ENCODE data around the gene ZNF487. TPM values are rescaled to one million over a fixed set of nuclear protein-coding genes. Genes with fewer than 3 reads are reported as not detected.

ZNF487 gene
- total RNA-seq (2021; ENCODE audit: unreplicated experiment) (7.6 TPM), Bru-seq, nascent RNA (percentile 61 among the genes with signal in this experiment), BruChase-seq, experiment 1, labeled RNA remaining after a 2-hour chase (percentile 66 among the genes with signal in this experiment), BruChase-seq, experiment 2, labeled RNA remaining after a 6-hour chase (percentile 66 among the genes with signal in this experiment)
- polyA plus RNA-seq (2012; ENCODE audit: insufficient read length), result 6.6 TPM
- long read RNA-seq, partial matches to known transcripts, result 0 of 8 reads
- long read RNA-seq, other reads (novel, unspliced or antisense), result 4 of 8 reads

DNA sequence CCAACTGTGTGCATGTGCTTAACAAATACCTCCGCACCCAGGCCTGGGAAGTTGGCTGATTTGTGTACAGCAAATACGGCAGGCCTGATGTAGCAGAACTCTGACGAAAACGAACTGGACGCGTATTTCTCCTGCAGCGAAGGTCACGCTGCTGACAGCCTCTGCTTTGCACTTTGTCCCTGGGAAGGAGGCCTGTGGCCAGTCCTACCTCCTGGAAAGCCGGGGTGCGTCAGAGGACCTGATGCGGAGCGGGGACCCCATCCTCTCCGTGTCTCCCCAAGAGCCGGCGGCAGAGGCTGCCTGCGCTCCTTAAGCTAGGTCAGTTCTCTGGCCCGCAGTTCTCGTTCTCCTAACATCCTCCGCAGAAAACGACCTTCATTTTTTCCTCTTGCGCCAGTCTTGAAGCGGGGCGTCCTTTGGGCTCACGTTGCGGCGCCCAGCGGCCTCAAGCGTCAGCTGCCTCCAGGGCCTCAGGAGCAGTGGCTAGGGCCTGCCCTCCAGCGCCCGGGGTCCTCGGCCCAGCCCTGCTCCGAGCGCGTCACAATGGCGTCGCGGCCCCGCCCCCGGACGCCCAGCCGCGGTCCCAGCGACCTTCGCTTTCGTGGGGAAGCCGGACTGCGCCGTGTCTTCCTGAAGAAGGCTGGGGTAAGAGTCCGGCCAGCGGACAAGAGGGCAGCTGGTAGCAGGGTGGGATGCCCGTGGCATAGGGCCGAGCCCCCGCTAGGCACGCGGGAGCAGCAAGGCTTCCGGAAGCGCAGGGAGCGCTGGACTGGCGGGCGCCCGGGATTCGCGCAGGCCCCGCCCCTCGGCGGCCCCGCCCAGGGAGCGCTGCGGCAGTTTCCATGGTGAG is at the start of gene ZNF487:
ZNF487 (plus strand) TSS at position 821 of the 850 bp plus-strand sequence. CDS start 38,703 bp downstream, outside the sequence.
- H3K27ac ChIP-seq (ENCODE audit: low read length), result peak within 1 kb of the TSS; percentile 78
- TF ChIP-seq POLR2AphosphoS5 (IDR thresholded peaks at IDR 0.05; ENCODE audit: low read depth, low read length) (peak; percentile 76), REST (IDR thresholded peaks at IDR 0.05; ENCODE audit: insufficient read depth in 1 of 2, low read depth in 2 of 2, low read length in 1 of 2) (0 out of 4 replicates have a peak, but pooled peaks of 1 of the 2 experiments have one; percentile 55), SIN3A (IDR thresholded peaks at IDR 0.05; ENCODE audit: borderline replicate concordance, insufficient read depth, low read depth, low read length) (peak; percentile 51; the same call in 1 of the 2 replicates), TCF7L2 (IDR thresholded peaks at IDR 0.05; ENCODE audit: low read depth, low read length) (no peak)
- TF ChIP-seq, protein P1, sequence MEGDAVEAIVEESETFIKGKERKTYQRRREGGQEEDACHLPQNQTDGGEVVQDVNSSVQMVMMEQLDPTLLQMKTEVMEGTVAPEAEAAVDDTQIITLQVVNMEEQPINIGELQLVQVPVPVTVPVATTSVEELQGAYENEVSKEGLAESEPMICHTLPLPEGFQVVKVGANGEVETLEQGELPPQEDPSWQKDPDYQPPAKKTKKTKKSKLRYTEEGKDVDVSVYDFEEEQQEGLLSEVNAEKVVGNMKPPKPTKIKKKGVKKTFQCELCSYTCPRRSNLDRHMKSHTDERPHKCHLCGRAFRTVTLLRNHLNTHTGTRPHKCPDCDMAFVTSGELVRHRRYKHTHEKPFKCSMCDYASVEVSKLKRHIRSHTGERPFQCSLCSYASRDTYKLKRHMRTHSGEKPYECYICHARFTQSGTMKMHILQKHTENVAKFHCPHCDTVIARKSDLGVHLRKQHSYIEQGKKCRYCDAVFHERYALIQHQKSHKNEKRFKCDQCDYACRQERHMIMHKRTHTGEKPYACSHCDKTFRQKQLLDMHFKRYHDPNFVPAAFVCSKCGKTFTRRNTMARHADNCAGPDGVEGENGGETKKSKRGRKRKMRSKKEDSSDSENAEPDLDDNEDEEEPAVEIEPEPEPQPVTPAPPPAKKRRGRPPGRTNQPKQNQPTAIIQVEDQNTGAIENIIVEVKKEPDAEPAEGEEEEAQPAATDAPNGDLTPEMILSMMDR (IDR thresholded peaks at IDR 0.05), result no peak
- POLR2A ChIA-PET, result interaction anchor here (0.6 to 1.2 kb wide), 5 partner anchors 17 to 290 kb away, joined by 3 to 20 read pairs (median 6); no protein-coding TSS in a partner anchor
- H3K36me3 ChIP-seq (ENCODE audit: control insufficient read depth, insufficient read depth, low read length), result no peaks in the 10 kb centered on the region
- CTCF ChIA-PET, result interaction anchor here (0.6 to 0.7 kb wide), 2 partner anchors 9 to 231 kb away, joined by 3 to 6 read pairs; no protein-coding TSS in a partner anchor
- no peaks in the 10 kb centered on the region for H3K9me3 ChIP-seq (ENCODE audit: control insufficient read depth, insufficient read depth, low read depth, low read length)
- peak; percentile 97 for ATAC-seq
- in situ Hi-C loops (cut with HindIII; ENCODE audit: low pct_unique_long_range_greater_than_20kb, low sequenced_read_pairs), result no loop called here
- no peaks in the 10 kb centered on the region for H3K27me3 ChIP-seq (ENCODE audit: control insufficient read depth, insufficient read depth, low read length)
- intact Hi-C loops (cut with micrococcal nuclease; ENCODE audit: unreplicated experiment), result no loop called here
- peak within 1 kb of the TSS; percentile 56 to 83 for H3K4me3 ChIP-seq (ENCODE audit: low read depth in 2 of 2, low read length in 2 of 2)
- TSS peak; percentile 99 for BruUV-seq (replicated peaks)
- DNase-seq (ENCODE audit: low read depth, low spot score), result peak; percentile 50
- H3K4me1 ChIP-seq (ENCODE audit: control insufficient read depth, insufficient read depth, low read length), result 0 out of 2 replicates have a peak, but pooled peaks cover 3% of the 10 kb centered on the region

GRCh38 chr10:43387678-43388032 is 49.3 kb upstream of the ZNF487 start:
- Histone ChIP-seq H3K4me3 (ENCODE audit: low read depth in 2 of 2, low read length in 2 of 2) (no peak overlapping the region), H3K36me3 (ENCODE audit: control insufficient read depth, insufficient read depth, low read length) (peaks cover 55% of the 10 kb centered on the region), H3K9me3 (ENCODE audit: control insufficient read depth, insufficient read depth, low read depth, low read length) (no peaks in the 10 kb centered on the region), H3K4me1 (ENCODE audit: control insufficient read depth, insufficient read depth, low read length) (peaks cover 11% of the 10 kb centered on the region), H3K27ac (ENCODE audit: low read length) (no peak overlapping the region), H3K27me3 (ENCODE audit: control insufficient read depth, insufficient read depth, low read length) (no peaks in the 10 kb centered on the region)
- in situ Hi-C loops (cut with HindIII; ENCODE audit: low pct_unique_long_range_greater_than_20kb, low sequenced_read_pairs), result no loop called here
- BruUV-seq (replicated peaks), result no TSS peak
- no peak for DNase-seq (ENCODE audit: low read depth, low spot score)
- intact Hi-C loops (cut with micrococcal nuclease; ENCODE audit: unreplicated experiment), result no loop called here
- no peak for ATAC-seq
- ChIA-PET POLR2A (interaction anchor here (0.7 kb wide), 1 partner anchor 246 kb away, joined by 3 read pairs; no protein-coding TSS in a partner anchor), CTCF (interaction anchor here (0.7 kb wide), 2 partner anchors 24 to 185 kb away, joined by 5 to 6 read pairs; no protein-coding TSS in a partner anchor)
- TF ChIP-seq REST (IDR thresholded peaks at IDR 0.05; ENCODE audit: insufficient read depth in 1 of 2, low read depth in 2 of 2, low read length in 1 of 2), result no peak
- TF ChIP-seq, protein P1 (IDR thresholded peaks at IDR 0.05), result no peak
- no peak for TF ChIP-seq POLR2AphosphoS5 (IDR thresholded peaks at IDR 0.05; ENCODE audit: low read depth, low read length)
- TF ChIP-seq SIN3A (IDR thresholded peaks at IDR 0.05; ENCODE audit: borderline replicate concordance, insufficient read depth, low read depth, low read length), result no peak
- TF ChIP-seq TCF7L2 (IDR thresholded peaks at IDR 0.05; ENCODE audit: low read depth, low read length), result no peak

All from Panc1 (cell line).